Esophagus muscularis mucosa (tissue), 4 donors: Measurements from ENCODE around the gene CALML4.

Experiments used
- CTCF ChIP-seq, 3 experiments: fragments of 200-600 bp in 2 of 3; fragments of 450-650 bp in 1 of 3; sonication (generic) in 2 of 3; IDR thresholded peaks; one replicate each; pipeline ENCODE4 v1.5.1; 2017 to 2019; ENCODE audit warnings: antibody characterized with exemption in 3 of 3, mild to moderate bottlenecking in 2 of 3, moderate library complexity in 1 of 3
- EP300 ChIP-seq: sonication (generic); formaldehyde crosslinking; IDR thresholded peaks from one replicate; pipeline ENCODE4 v1.6.1; 2017; ENCODE audit warnings: antibody characterized with exemption
- POLR2A ChIP-seq: fragments of 450-650 bp; IDR thresholded peaks from one replicate; pipeline ENCODE4 v1.6.1; 2017; ENCODE audit warnings: antibody characterized with exemption, moderate library complexity, mild to moderate bottlenecking, low read depth
- POLR2AphosphoS5 ChIP-seq, 2 donors: sonication (generic); formaldehyde crosslinking; IDR thresholded peaks; one replicate each; pipeline ENCODE4 v1.6.1; 2017; ENCODE audit warnings: antibody characterized with exemption in 2 of 2

- TF ChIP-seq CTCF (IDR thresholded peaks at IDR 0.05) (no peak), POLR2AphosphoS5 (IDR thresholded peaks at IDR 0.05) (no peak), POLR2A (no peak), EP300 (no peak)
These were observed 13.6 kb downstream of the CALML4 start for GRCh38 chr15:68191555-68191954.
